ENCODE data around the gene EDEM1. TPM values are rescaled to one million over a fixed set of nuclear protein-coding genes. Genes with fewer than 3 reads are reported as not detected.

EDEM1 gene
- total and polyA plus RNA-seq, 4 donors, result 12.8 to 132 (median 54.3) TPM

GRCh38 chr3:5205165-5205941 is 17.8 kb downstream of the EDEM1 start:
- DNase-seq, result no peak
- Histone ChIP-seq H3K27ac (ENCODE audit: low read depth in 1 of 2, low read length in 1 of 2) (no peak overlapping the region), H3K4me3 (no peak overlapping the region), H3K27me3 (ENCODE audit: control insufficient read depth in 3 of 3, insufficient read depth in 3 of 3, low read length in 2 of 3) (no peaks in the 10 kb centered on the region), H3K9ac (ENCODE audit: insufficient read depth in 1 of 2, low read length in 2 of 2) (no peak overlapping the region), H3K4me1 (ENCODE audit: control insufficient read depth in 5 of 5, insufficient read depth in 5 of 5, low read length in 5 of 5) (no peaks in the 10 kb centered on the region), H3K9me3 (ENCODE audit: control insufficient read depth in 4 of 4, insufficient read depth in 3 of 4, low read length in 3 of 4) (no peaks in the 10 kb centered on the region), H3K36me3 (ENCODE audit: control insufficient read depth in 4 of 4, insufficient read depth in 4 of 4, low read length in 4 of 4) (peaks cover 36 to 71% (median 46%) of the 10 kb centered on the region in 4 donors)
- TF ChIP-seq CTCF (IDR thresholded peaks at IDR 0.05; ENCODE audit: control extremely low read depth, extremely low read depth), result no peak
- WGBS, 2 donors, result 86 to 91% methylated on average over 7 of the region's 7 CpGs
- no peak for ATAC-seq (ENCODE audit: insufficient read depth, low FRiP score)

DNA sequence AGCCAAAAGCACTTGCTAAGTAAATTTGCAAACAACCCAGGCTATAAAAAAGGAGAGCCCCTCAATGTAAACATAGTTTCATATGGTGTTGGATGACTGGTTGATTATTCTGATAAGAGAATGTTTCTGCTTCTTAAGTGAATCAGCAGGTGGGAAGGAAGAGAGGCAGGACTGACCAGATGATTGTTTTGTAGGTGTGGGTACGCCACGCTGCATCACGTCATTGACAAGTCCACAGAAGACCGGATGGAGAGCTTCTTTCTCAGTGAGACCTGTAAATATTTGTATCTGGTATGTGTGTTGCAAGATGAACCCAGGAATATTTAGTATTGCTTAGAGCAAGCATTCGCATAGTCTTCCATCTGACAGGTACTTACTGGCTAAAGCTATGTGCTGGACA is 23.4 kb downstream of the EDEM1 start:
- no peaks in the 10 kb centered on the region for H3K27me3 ChIP-seq (ENCODE audit: control insufficient read depth in 3 of 3, insufficient read depth in 3 of 3, low read length in 2 of 3)
- peaks cover 52 to 76% (median 62%) of the 10 kb centered on the region in 4 donors for H3K36me3 ChIP-seq (ENCODE audit: control insufficient read depth in 4 of 4, insufficient read depth in 4 of 4, low read length in 4 of 4)
- no peaks in the 10 kb centered on the region for H3K9me3 ChIP-seq (ENCODE audit: control insufficient read depth in 4 of 4, insufficient read depth in 3 of 4, low read length in 3 of 4)
- DNase-seq, result no peak
- WGBS, 2 donors, result 79 to 90% methylated on average over 5 of the region's 5 CpGs
- ATAC-seq (ENCODE audit: insufficient read depth, low FRiP score), result no peak
- H3K4me3 ChIP-seq, result no peak overlapping the region
- H3K27ac ChIP-seq (ENCODE audit: low read depth in 1 of 2, low read length in 1 of 2), result no peak overlapping the region
- H3K9ac ChIP-seq (ENCODE audit: insufficient read depth in 1 of 2, low read length in 2 of 2), result no peak overlapping the region
- no peaks in the 10 kb centered on the region for H3K4me1 ChIP-seq (ENCODE audit: control insufficient read depth in 5 of 5, insufficient read depth in 5 of 5, low read length in 5 of 5)
- no peak for TF ChIP-seq CTCF (IDR thresholded peaks at IDR 0.05; ENCODE audit: control extremely low read depth, extremely low read depth)

GRCh38 chr3:5212628-5213573 is 25.4 kb downstream of the EDEM1 start:
- WGBS, 2 donors, result 84% methylated on average over 9 of the region's 9 CpGs
- ATAC-seq (ENCODE audit: insufficient read depth, low FRiP score), result no peak
- peaks cover 39 to 77% (median 57%) of the 10 kb centered on the region in 4 donors for H3K36me3 ChIP-seq (ENCODE audit: control insufficient read depth in 4 of 4, insufficient read depth in 4 of 4, low read length in 4 of 4)
- H3K9me3 ChIP-seq (ENCODE audit: control insufficient read depth in 4 of 4, insufficient read depth in 3 of 4, low read length in 3 of 4), result no peaks in the 10 kb centered on the region
- H3K27me3 ChIP-seq (ENCODE audit: control insufficient read depth in 3 of 3, insufficient read depth in 3 of 3, low read length in 2 of 3), result no peaks in the 10 kb centered on the region
- DNase-seq, result no peak
- no peak overlapping the region for H3K27ac ChIP-seq (ENCODE audit: low read depth in 1 of 2, low read length in 1 of 2)
- TF ChIP-seq CTCF (IDR thresholded peaks at IDR 0.05; ENCODE audit: control extremely low read depth, extremely low read depth), result no peak
- no peak overlapping the region for H3K4me3 ChIP-seq
- H3K4me1 ChIP-seq (ENCODE audit: control insufficient read depth in 5 of 5, insufficient read depth in 5 of 5, low read length in 5 of 5), result peaks cover 0 to 3% (median 0%) of the 10 kb centered on the region in 5 donors
- no peak overlapping the region for H3K9ac ChIP-seq (ENCODE audit: insufficient read depth in 1 of 2, low read length in 2 of 2)
